HG03565 (cell line): ENCODE measurements around the gene MGAT1.
"Not testable (repeated sequence)": the region's sequence is repeated elsewhere in the genome, so short reads cannot be mapped to it uniquely, and the experiment has no call there.

Source experiments
- ATAC-seq: cut with Tn5 transposase; IDR thresholded peaks from one replicate; pipeline ENCODE4 v1.9.1; 2021; ENCODE audit warnings: mild to moderate bottlenecking, moderate library complexity; ENCODE audit not compliant: unreplicated experiment

The MGAT1 gene

DNA sequence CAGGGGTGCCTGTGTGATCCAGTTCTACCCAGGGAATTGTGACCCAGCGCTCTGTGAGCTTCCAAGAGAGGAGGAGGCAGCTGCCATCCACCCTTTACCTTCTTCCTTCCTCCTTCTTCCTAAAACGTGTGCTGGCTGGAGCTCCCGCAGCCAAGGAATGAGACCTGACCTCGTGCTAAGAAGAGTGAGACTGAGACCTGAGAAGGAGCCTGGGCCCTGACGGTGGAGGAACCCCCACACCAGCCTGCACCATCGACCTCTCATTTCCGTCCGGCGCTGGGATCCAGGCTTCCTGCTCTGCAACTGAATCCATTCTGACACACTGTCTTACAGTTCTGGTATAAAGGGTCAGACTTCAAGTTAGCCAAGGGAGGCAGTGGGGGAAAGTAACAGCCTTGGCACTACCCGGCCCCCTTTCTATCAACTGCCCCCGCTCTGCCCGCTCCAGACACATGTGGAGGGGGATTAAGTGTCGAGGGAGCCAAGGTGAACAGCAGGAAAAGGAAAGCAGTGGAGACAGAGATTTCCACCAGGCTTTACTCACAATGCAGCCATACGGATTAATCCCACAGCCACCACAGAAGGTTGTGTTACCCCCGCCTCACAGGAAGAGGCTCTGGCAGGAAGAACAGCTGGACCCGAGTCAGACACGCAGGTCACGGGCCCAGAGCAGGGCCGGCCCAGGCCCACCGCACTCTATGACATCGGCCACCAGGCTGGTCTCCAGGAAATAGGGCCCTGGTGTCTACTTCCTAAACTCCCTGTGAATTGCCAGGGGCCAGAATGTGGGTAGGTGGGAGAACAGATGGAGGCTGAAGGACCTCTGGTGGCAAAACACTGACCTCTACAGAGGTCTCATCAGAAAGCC lies 15.8 kb downstream of the MGAT1 start:
- ATAC-seq: no peak

DNA sequence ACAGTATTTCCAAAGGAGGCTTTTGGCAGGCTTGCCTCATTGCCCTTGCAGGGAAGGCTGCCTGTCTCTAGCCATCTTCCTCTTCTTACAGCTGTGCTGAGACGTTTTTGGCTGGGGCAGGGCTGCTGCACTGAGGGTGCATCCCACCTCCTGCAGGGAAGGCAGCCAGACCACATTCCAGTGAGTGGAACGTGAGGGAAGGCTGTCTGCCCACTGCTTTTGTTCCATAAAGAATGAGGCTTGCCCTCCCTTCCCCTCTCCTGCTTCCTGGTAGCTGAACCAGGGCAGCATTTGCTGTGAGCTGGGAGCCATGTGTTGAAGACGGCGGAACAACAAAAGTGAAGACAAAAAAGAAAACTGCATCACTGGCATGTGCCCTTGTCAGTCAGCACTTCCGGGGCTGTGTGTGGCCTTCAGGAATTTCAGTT lies 16.8 kb downstream of the MGAT1 start:
- no peak for ATAC-seq

DNA sequence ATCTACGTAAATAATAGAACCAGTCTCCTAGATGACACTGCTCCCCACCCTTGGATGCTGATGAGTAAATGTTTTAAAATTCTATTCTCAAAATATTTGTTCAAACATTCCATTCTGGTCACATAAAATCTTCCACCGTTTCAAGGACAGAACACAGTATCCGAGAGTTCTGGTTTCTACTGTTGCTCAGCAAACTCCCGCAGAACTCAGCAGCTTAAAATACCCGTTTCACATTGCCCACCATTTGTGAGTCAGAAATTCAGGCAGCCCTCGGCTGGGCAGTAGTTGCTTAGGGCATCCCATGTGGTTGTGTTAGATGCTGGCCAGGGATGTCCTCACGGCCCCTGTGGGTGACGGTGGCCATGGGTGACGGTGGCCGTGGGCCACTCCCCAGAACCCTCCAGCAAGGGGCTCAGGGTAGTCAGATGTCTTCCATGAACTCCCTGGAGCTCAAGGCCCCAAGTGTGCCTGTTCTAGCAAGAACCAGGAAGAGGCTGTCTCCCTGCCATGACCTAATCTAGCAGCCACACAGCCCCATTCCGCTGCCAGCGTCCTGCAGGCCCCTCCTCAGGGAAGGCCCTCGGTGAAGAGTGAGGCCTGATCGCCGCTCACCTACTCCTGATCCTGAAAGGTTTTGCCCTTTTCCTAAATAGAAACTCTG lies 17.4 kb downstream of the MGAT1 start:
- no peak for ATAC-seq

DNA sequence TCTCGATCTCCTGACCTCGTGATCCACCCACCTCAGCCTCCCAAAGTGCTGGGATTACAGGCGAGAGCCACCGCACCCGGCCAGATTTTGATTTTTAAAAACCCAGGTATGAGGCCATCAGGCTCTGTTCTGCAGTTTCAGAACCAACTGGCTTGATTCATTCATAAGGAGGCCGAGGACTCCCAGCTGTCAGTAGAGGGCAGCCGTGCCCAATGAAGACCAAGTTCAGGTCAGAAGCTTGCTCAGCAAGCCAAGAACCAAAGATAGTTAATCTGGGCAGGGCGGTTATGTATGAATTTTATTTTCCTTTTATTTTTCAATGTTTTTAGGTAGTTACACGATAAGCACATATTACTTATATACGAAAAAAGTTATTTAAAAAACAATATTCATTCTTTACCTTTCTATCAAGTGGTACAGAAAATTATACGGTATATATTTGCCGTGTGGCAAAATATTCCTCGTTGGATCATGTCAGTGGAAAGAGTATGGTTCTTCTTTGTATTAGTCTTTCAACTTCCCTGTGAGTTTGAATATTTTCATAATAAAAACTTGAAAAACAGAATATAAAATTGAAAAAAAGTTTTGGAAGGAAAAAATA lies 18.0 kb downstream of the MGAT1 start:
- ATAC-seq: peak; percentile 56

DNA sequence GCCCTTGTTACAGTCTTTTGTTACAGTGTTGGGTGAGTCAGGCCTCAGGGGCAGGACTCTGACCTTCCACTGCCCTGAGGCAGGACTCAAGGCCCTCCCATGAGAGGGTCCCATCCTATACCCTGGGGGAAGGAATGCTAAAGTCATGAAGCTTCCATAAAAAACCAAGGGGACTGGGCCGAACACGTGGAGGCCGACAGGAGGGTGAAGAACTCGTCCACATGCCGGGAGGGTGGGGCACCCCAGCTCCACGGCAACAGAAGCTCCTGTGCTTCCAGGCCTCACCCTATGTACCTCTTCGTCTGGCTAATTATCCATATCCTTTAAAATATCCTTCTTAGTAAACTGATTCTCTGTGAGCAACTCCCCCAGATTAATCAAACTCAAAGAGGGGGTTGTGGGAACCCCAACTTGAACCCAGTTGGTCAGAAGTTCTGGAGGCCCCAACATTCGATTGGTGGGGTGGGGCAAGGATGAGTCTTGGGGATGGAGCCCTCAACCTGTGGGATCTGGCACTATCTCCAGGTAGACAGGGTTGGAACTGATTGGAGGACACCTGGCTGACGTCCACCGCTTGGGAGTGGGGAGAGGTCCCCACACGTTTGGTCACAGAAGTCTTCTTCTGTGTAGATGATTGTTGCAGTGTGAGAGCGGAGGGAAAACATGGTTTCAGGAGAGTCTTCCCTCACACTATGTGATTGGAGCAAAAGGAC lies 19.1 kb downstream of the MGAT1 start:
- ATAC-seq: no peak

DNA sequence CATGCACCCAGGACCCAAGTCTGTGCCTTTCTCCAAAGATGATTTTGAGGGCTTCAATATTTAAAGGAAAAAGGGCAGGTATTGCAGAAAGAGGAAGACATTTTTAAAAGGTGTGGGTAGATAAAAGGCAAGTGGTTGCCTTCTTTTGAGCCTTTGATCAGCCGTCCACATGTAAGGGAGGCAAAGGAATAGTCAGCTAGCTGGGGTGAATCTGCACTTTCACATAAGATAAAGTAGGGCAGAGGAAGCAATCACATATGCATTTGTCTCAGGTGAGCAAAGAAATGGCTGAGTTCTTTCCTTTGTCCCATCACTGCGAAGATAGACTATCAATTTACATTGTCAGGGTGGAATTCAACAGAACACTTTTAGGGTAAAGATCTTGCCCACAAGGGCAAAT lies 19.9 kb downstream of the MGAT1 start:
- ATAC-seq: no peak

DNA sequence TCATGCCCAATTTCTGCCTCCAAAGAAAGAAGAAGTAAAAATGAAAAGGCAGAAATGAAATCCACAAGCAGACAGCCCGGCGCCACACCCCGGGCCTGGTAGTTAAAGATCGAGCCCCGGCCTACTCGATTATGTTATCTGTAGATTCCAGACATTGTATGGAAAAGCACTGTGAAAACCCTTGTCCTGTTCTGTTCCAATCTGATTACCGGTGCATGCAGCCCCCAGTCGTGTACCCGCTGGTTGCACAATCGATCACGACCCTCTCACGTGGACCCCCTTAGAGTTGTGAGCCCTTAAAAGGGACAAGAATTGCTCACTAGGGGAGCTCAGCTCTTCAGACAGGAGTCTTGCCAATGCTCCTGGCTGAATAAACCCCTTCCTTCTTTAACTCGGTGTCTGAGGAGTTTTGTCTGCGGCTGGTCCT lies 20.7 kb downstream of the MGAT1 start:
- ATAC-seq: not testable (repeated sequence)

DNA sequence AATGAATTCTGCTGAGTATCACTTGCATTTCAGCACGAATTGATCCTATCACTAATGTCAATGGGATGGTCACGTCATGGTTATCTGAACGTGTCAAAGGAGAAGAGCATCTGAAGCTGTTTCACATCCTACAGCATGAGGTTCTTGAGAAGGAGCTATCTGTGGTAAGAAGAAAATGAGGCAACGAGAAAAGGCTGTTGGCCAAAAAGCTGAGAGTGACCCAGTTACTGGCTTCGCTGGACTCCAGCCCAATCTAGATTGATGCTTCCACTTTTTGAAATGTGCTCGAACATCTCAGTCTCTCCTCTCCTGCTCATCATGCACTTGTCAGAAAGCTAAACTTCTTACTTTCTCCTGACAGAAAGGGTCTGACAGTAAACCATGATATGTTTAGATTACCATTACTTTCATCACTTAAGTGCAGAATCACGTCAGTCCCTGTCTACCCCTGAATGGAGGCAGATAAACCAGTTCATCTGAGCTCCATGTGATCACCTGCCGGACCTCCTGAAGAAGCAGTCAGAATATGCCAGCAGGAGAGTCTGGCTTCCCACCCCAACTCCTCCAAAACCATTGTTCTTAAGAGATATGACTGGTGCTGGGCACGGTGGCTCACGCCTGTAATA lies 22.5 kb downstream of the MGAT1 start:
- no peak for ATAC-seq

DNA sequence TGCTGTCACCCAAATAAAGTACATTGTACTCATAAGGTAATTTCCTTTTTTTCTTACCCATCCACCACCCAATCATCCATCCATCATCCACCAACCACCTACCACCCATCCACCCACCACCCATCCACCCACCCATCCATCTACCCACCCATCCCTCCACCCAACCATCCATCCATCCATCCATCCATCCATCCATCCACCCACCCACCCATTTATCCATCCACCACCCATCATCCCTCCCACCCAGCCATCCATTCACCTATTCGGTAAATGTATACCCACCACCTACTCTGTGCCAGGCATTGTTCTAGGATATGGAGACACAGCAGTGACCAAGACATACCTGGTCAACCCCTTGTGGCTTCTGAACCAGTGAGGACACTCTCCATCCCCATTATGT lies 25.1 kb downstream of the MGAT1 start:
- no peak for ATAC-seq

DNA sequence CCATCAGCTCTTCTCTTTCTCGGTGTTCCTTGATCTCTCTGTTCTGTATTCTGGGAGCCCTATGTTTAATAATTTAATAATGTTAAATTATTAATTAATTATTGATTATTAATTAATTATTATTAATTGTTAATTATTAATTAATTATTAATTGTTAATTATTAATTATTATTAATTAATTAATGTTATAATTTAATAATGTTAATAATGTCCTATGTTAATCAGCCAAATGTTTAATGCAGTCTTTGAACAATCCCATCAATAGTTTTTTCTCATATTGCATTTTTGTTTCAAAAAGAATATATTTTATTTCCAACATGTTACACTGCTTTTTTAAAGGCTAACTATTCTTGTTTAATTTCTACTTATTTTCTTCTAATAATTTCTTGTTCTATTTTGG lies 26.2 kb downstream of the MGAT1 start:
- ATAC-seq: no peak

DNA sequence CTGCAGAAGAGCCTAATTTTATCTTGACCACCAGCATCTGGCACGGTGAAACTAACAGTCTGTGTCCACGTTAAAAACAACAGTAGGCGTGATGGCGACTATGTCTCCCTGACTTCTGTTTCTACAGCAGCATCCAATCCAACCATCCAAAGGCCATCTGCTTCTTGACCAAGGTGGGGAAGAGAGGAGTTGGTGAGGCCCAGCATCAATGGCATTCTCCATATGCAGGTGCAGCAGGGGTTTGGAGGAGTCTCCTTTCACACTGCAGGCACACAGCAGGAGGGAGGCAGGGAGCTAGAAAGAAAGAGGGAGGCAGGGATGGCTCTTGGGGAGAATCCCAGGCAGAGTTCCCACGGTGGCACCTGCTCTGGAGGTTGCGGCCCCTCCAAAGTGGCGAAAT lies 27.0 kb downstream of the MGAT1 start:
- ATAC-seq: no peak

DNA sequence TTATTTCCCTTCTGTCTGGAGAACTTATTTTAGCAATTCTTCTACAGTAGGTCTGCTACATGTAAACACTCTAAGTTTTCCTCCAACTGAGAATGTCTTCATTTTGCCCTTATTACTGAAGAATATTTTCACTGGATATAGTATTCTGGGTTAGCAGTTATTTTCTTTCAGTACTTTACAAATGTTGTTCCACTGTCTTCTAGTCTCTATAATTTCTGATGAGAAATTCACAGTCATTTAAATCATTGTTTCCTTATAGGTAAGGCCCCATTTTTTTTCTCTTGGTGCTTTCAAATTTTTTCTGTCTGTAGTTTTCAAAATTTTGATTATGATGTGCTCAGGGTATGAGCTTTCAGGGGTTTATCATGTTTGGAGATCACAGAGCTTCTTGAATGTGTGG lies 30.8 kb downstream of the MGAT1 start:
- ATAC-seq: no peak

DNA sequence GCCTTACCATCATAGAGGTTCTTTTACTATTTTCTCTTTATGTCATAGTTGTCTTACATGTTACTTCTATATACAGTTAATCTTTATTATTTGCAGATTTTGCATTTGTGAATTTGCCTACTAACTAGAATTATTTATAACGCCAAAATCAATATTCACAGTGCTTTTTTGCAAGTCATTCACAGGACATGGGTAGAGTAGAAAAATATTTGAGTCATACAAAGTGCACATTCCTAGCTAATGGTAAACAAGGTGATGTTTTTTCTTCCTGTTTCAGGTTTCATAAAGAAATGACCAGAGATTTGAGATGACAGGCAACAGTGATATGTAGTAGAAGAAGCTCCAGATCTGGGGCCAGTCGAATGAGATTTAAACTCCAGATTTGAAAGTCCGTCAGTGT lies 32.8 kb downstream of the MGAT1 start:
- no peak for ATAC-seq

DNA sequence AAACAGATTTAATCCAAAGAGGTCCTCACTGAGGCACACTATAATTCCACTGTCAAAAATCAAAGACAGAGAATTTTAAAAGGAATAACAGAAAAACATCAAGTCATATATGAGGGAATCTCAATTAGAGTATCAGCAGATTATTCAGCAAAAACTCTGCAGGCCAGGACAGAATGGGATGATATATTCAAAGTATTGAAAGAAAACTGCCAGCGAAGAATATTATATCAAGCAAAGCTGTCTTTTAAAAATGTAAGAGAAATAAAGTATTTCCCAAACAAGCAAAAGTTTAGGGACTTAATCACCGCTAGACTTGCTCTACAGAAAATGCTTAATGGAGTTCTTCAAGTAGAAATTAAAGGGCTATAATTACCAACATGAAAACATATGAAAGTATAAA lies 47.0 kb downstream of the MGAT1 start:
- no peak for ATAC-seq

DNA sequence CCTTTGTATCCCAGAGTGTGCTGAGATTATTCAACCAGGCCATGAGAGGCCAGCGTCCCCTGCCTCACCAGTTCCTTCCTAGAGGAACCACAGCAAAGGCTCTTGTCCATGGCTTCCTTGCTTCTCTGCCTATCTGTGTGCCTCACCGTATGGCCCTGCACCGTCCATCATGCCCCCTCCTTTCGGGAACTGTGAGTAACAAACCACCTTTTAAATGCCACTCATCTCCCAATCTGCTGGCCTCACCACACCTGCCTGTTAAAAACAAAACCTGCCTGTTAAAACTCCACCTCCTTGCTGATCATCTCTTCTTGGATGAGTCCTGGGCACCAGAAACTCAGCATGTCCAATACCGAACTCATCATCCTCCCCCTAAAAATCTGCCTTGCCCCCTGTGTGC lies 58.4 kb downstream of the MGAT1 start:
- no peak for ATAC-seq

DNA sequence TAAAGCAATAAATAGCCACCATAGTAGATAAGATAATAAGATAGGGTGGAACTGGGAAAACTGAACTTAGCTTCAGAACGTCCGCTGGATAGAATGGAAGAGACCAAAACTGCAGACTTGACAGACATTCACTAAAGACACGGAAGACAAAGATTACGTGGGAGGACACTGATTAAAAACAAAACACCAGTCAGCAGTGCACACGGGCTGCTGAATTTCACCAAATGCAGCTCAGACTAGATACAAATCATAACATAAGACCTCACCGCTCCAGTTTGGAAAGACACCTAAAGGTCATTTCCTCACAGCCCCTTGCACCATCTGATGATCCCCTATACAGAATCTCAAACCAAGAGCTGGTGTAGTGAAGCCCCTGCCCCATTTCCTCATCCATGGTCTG lies 59.9 kb downstream of the MGAT1 start:
- ATAC-seq: no peak

DNA sequence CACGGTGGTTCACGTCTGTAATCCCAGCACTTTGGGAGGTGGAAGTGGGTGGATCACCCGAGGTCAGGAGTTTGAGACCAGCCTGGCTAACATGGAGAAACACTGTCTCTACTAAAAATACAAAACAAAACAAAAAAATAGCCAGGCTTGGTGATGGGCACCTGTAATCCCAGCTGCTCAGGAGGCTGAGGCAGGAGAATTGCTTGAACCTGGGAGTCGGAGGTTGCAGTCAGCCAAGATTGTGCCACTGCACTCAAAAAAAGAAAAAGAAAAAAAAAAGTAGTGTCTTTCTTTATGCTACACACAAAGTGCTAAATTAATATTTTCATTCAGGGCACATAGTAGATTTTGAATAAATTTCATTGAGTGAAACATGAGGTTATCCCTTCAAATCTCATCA lies 61.7 kb downstream of the MGAT1 start:
- not testable (repeated sequence) for ATAC-seq

DNA sequence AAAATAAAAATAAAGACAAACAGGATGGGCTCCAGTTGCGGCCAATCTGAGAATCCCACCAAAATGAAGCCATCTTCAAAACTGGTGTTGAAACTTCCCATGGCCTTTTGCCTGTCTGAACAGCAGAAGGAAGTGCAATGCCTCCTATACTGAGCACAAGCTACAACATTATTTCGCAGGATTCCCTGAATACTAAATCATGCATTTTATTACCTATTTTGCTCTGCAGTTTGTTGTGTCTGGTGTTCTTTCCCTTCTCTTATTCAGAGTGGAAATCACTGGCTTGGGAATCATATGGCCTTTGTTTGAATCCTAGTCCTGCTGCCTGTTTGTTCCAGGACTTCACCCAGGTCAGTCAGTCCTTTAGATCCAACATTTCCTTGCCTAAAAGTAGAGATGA lies 62.6 kb downstream of the MGAT1 start, which contains the start of gene OR2Y1:
Gene OR2Y1 (minus strand): TSS at position 101 of the 400 bp plus-strand sequence. CDS start 0 bp downstream, at position 101.
- no peak for ATAC-seq

DNA sequence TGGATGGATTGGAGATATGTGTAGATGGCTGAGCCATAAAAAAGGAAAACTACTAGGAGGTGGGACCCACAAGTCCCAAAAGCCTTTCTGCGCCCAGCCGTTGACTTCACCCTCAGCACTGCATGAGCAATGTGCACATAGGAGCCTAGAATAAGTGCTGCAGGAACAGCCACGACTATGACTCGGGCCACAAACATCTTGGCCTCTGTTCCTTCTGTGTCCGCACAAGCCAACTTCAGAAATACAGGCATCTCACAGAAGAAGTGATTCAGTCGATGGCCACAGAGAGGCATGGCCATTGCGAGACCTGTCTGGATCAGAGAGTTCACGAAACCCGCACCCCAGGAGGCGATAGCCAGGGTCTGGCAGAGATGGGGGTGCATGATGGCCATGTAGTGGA lies 63.3 kb downstream of the MGAT1 start:
- no peak for ATAC-seq

DNA sequence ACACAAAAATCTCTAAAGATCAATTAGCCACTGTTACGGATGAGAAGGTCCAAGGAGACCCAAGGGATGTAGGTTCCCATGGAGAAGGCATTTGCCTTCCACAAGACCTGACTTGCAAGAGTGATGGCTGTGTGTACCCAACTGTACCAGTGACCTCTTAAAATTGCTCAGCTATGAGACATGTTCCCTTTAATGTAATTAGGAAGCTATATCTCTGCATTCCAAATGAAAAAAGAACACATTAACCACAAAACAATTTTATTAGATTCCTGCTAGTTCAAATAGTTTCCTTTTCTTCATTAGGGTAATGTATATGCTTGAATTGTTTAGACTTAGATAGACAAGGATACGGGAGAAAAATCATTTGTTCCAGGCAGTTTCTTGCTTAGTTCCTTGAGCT lies 66.1 kb downstream of the MGAT1 start:
- no peak for ATAC-seq
